ENCODE results near the gene LONP1. TPM values are rescaled to one million over a fixed set of nuclear protein-coding genes. Genes with fewer than 3 reads are reported as not detected.

Gene LONP1
- total RNA-seq, 1 donor from 2014 or later, result 35.9 TPM

DNA sequence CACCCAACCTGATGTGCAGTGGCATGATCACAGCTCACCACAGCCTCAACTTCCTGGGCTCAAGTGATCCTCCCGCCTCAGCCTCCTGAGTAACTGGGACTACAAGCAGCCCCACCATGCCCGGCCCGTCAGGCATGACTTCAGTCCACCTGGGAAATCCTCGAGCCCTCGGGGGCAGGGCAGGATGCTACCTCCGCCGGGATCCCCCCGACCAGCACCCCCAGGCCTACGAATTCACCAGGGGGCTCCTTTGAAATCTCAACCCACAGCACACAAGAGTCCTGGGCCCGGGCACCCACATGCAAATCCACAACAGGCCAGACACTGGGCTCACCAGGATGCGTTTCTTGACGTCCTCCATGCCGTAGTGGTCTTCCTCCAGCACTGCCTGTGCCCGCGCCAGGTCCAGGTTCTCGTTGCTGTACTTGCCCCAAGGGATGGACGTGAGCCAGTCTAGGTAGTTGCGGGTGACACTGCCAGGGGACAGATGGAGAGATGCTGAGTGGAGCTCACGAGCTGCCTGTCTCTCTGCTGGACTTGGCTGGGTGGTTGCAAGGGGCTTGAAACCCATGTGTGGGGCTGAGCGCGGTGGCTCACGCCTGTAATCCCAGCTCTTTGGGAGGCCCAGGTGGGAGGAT, 19.4 kb downstream of the LONP1 start:
- H3K79me2 ChIP-seq (ENCODE audit: low read depth), result no peaks in the 10 kb centered on the region
- DNase-seq (ENCODE audit: low spot score), result no peak
- Mint-ChIP-seq H3K9me3 (peaks cover 5% of the 10 kb centered on the region), H3K27me3 (ENCODE audit: insufficient read depth, low read depth) (peaks cover 5% of the 10 kb centered on the region), H3K4me3 (no peak overlapping the region), H3K4me1 (no peaks in the 10 kb centered on the region), H3K36me3 (peaks cover 15% of the 10 kb centered on the region), H3K27ac (no peak overlapping the region)
- TF ChIP-seq EZH2phosphoT487 (IDR thresholded peaks at IDR 0.05) (no peak), EZH2 (IDR thresholded peaks at IDR 0.05) (no peak)
- TF ChIP-seq, protein P1, sequence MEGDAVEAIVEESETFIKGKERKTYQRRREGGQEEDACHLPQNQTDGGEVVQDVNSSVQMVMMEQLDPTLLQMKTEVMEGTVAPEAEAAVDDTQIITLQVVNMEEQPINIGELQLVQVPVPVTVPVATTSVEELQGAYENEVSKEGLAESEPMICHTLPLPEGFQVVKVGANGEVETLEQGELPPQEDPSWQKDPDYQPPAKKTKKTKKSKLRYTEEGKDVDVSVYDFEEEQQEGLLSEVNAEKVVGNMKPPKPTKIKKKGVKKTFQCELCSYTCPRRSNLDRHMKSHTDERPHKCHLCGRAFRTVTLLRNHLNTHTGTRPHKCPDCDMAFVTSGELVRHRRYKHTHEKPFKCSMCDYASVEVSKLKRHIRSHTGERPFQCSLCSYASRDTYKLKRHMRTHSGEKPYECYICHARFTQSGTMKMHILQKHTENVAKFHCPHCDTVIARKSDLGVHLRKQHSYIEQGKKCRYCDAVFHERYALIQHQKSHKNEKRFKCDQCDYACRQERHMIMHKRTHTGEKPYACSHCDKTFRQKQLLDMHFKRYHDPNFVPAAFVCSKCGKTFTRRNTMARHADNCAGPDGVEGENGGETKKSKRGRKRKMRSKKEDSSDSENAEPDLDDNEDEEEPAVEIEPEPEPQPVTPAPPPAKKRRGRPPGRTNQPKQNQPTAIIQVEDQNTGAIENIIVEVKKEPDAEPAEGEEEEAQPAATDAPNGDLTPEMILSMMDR (IDR thresholded peaks at IDR 0.05), result no peak
- no peaks in the 10 kb centered on the region for H3K27me3 ChIP-seq
- H3K9me3 ChIP-seq (ENCODE audit: low read depth), result no peaks in the 10 kb centered on the region
- no peak overlapping the region for H3K4me2 ChIP-seq
- no peak overlapping the region for H3K9ac ChIP-seq
- H4K20me1 ChIP-seq (ENCODE audit: low read depth), result peaks cover 19% of the 10 kb centered on the region
- no peak overlapping the region for H3K27ac ChIP-seq
- no peaks in the 10 kb centered on the region for H3K4me1 ChIP-seq
- peaks cover 9% of the 10 kb centered on the region for H3F3A ChIP-seq (ENCODE audit: low read depth)
- no peak overlapping the region for H2AFZ ChIP-seq (replicated peaks)
- H3K36me3 ChIP-seq, result no peaks in the 10 kb centered on the region
- no peak overlapping the region for H3K4me3 ChIP-seq

DNA sequence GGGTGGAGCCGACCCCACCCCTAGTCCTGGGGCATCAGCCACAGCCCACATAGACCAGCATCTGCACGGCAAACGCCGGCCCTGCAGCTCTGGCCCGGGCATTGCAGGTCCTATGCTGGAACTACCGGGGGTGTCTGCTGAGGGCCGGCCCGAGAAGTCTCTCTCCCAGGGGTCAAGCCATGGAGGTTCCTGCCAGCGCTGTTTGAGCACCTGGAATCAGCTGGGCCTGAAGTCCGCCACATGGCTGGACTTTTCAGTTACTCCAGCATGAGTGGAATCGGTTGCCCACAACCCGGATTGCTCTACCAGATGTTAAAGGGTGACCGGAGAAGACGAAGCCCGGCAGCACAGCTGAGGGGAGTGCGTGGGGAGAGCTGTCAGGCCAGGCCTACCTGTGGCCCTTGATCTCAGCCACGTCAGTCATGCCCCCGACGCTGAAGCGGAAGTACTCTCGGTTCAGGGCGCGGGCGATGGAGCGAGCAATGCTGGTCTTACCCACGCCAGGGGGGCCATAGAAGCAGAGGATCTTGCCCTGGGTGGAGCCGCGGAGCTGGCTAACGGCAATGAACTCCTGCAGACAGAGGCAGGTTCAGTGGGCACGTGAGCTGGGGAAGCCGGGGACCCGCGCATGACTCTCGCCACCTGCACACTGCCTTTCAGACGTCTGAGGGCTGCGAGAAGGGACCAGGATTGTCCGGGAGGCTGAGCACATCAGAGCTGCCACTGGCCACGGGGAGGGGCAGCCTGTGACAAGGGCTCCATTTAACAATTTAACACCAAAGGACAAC, 21.1 kb downstream of the LONP1 start:
- Histone ChIP-seq H4K20me1 (ENCODE audit: low read depth) (peaks cover 36% of the 10 kb centered on the region), H3K4me2 (no peak overlapping the region), H3K9ac (no peak overlapping the region), H2AFZ (replicated peaks) (no peak overlapping the region), H3K4me1 (no peaks in the 10 kb centered on the region), H3K36me3 (no peaks in the 10 kb centered on the region), H3K4me3 (no peak overlapping the region), H3K27ac (no peak overlapping the region), H3K9me3 (ENCODE audit: low read depth) (no peaks in the 10 kb centered on the region), H3F3A (ENCODE audit: low read depth) (peaks cover 9% of the 10 kb centered on the region), H3K27me3 (no peaks in the 10 kb centered on the region), H3K79me2 (ENCODE audit: low read depth) (peaks cover 6% of the 10 kb centered on the region)
- no peak overlapping the region for H3K4me3 Mint-ChIP-seq
- peaks cover 5% of the 10 kb centered on the region for H3K9me3 Mint-ChIP-seq
- H3K27ac Mint-ChIP-seq, result no peak overlapping the region
- DNase-seq (ENCODE audit: low spot score), result no peak
- TF ChIP-seq, protein P1 (IDR thresholded peaks at IDR 0.05), result no peak
- TF ChIP-seq EZH2phosphoT487 (IDR thresholded peaks at IDR 0.05) (no peak), EZH2 (IDR thresholded peaks at IDR 0.05) (no peak)
- peaks cover 15% of the 10 kb centered on the region for H3K36me3 Mint-ChIP-seq
- no peaks in the 10 kb centered on the region for H3K4me1 Mint-ChIP-seq
- H3K27me3 Mint-ChIP-seq (ENCODE audit: insufficient read depth, low read depth), result peaks cover 6% of the 10 kb centered on the region

DNA sequence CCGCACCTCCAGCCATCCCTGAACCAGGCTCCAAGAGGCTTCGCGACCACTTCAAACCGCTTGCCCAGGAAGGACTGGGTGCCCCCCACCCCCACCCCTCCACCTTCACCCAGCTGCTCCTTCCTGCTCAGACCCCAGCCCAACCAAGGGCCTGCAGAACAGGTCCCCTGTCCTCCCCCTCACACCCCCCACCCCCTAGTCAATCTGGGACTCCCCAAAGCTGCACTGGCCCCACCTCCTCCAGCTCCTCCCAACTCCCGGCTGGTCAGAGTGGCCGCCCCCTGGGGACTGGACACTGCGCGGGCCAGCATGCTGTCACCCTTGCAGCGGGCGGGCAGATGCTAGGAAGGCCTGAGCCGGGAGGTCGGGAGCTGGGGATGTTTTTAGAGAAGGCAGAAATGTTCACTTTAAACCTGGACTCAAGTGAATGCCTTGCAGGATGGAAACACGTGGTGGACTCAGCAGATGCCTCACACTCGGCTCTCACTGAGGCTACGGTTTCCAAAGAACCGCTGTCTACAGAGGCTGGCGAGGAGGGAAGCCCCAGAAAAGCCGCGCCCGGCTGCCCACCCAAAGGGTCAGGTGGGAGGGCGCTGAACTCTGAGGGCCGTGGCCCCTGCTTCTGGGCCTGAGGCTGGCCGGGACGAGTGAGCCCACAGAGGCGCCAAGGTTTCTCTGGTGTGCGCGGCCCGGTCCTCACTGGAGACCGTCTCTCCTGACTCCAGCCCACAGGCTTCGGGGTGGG, 21.9 kb downstream of the LONP1 start:
- peaks cover 12% of the 10 kb centered on the region for H3K36me3 Mint-ChIP-seq

More for the DNA sequence above, 21.9 kb downstream of the LONP1 start:
- H3K9me3 Mint-ChIP-seq, result peaks cover 3% of the 10 kb centered on the region
- H3K27me3 Mint-ChIP-seq (ENCODE audit: insufficient read depth, low read depth), result peaks cover 5% of the 10 kb centered on the region
- Histone ChIP-seq H3K36me3 (no peaks in the 10 kb centered on the region), H3F3A (ENCODE audit: low read depth) (peaks cover 13% of the 10 kb centered on the region), H3K4me2 (no peak overlapping the region), H3K9me3 (ENCODE audit: low read depth) (no peaks in the 10 kb centered on the region), H3K27me3 (no peaks in the 10 kb centered on the region), H3K27ac (peak overlapping the region; percentile 53), H3K4me1 (no peaks in the 10 kb centered on the region), H3K9ac (no peak overlapping the region), H2AFZ (replicated peaks) (no peak overlapping the region), H3K79me2 (ENCODE audit: low read depth) (peaks cover 13% of the 10 kb centered on the region), H3K4me3 (no peak overlapping the region), H4K20me1 (ENCODE audit: low read depth) (peaks cover 44% of the 10 kb centered on the region)
- TF ChIP-seq EZH2phosphoT487 (IDR thresholded peaks at IDR 0.05) (no peak), EZH2 (IDR thresholded peaks at IDR 0.05) (no peak)
- no peak overlapping the region for H3K4me3 Mint-ChIP-seq
- no peak for DNase-seq (ENCODE audit: low spot score)
- no peaks in the 10 kb centered on the region for H3K4me1 Mint-ChIP-seq
- H3K27ac Mint-ChIP-seq, result no peak overlapping the region
